Karpas-422 (cell line): Measurements from ENCODE around the gene ORMDL3. TPM values are rescaled to one million over a fixed set of nuclear protein-coding genes. Genes with fewer than 3 reads are reported as not detected.

ENCODE experiments used
- DNase-seq: peaks from one replicate; pipeline ENCODE4 v3.0.0-alpha.2; 2015
- H2AFZ ChIP-seq: fragments of 200-600 bp; sonication (generic); 2 replicates; pipeline ENCODE4 v1.6.1; 2014; ENCODE audit warnings: antibody characterized with exemption, low read length, mixed read lengths
- H3K27ac ChIP-seq: fragments of 200-600 bp; sonication (generic); 2 replicates; pipeline ENCODE4 v1.5.1; 2014; ENCODE audit warnings: mild to moderate bottlenecking, low read length, moderate library complexity
- H3K27me3 ChIP-seq: fragments of 200-600 bp; sonication (generic); 2 replicates; pipeline ENCODE4 v1.6.1; 2014; ENCODE audit warnings: low read length, mixed read lengths
- H3K36me3 ChIP-seq: fragments of 200-600 bp; sonication (generic); 2 replicates; pipeline ENCODE4 v1.6.1; 2014; ENCODE audit warnings: low read length, mixed read lengths; ENCODE audit not compliant: insufficient read depth
- H3K4me1 ChIP-seq: fragments of 200-600 bp; sonication (generic); 2 replicates; pipeline ENCODE4 v1.6.1; 2014; ENCODE audit warnings: mild to moderate bottlenecking, low read length, mixed read lengths
- H3K4me2 ChIP-seq: fragments of 200-600 bp; sonication (generic); 2 replicates; pipeline ENCODE4 v1.6.1; 2014; ENCODE audit warnings: low read length, low read depth, mild to moderate bottlenecking; ENCODE audit not compliant: poor library complexity, severe bottlenecking
- H3K4me3 ChIP-seq: fragments of 200-600 bp; sonication (generic); 2 replicates; pipeline ENCODE4 v1.5.1; 2014; ENCODE audit warnings: mild to moderate bottlenecking, antibody characterized with exemption, low read length, mixed read lengths
- H3K79me2 ChIP-seq: fragments of 200-600 bp; sonication (generic); 2 replicates; pipeline ENCODE4 v1.6.1; 2014; ENCODE audit warnings: mild to moderate bottlenecking, low read length, mixed read lengths
- H3K9ac ChIP-seq: fragments of 200-600 bp; sonication (generic); 2 replicates; pipeline ENCODE4 v1.6.0; 2014; ENCODE audit warnings: low read length
- H3K9me2 ChIP-seq: fragments of 200-600 bp; sonication (generic), shearing (Covaris generic); replicated peaks from 2 replicates; pipeline ENCODE4 v1.6.0; 2014; ENCODE audit warnings: mild to moderate bottlenecking, low read length, moderate library complexity; ENCODE audit not compliant: insufficient read depth
- H3K9me3 ChIP-seq: fragments of 300-700, 200-600 bp; sonication (generic); 2 replicates; pipeline ENCODE4 v1.6.1; 2014; ENCODE audit warnings: low read length, mixed read lengths
- H4K20me1 ChIP-seq: fragments of 200-600 bp; sonication (generic); 2 replicates; pipeline ENCODE4 v1.6.1; 2014; ENCODE audit warnings: mild to moderate bottlenecking, antibody characterized with exemption, low read length, low read depth; ENCODE audit not compliant: insufficient read depth
- total RNA-seq: library from RNA; depleted of rRNA; stranded (reverse); fragments of >200 nt; shearing (Covaris generic); gene quantifications from 2 replicates; pipeline ENCODE4 v1.2.3, GENCODE V29; 2014; ENCODE audit warnings: low replicate concordance

Gene ORMDL3
- total RNA-seq, 1 experiment from 2014 or later: 41.4 TPM

DNA sequence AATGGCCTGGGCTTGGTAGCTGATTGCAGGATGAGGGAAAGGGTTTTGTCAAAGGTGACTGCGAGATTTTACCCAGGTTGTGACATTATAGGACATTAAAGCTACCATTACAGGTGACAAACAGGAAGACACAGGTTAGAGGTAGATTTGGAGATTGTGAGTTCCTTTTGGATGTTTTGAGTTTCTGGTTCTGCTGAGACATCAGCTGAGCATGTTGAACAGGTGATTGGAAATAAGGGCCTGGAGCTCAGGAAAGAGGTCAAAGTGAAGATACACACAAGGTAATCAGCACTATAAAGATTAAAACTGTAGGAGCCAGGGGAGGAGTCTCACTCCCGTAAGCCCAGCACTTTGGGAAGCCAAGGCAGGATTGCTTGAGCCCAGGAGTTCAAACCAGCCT lies 41.4 kb upstream of the ORMDL3 start:
- H3K79me2 ChIP-seq: no peaks in the 10 kb centered on the region
- H3K9ac ChIP-seq: no peak overlapping the region
- H3K9me3 ChIP-seq: no peaks in the 10 kb centered on the region
- no peaks in the 10 kb centered on the region for H3K9me2 ChIP-seq
- H3K27ac ChIP-seq: no peak overlapping the region
- H3K36me3 ChIP-seq: no peaks in the 10 kb centered on the region
- no peak overlapping the region for H3K4me2 ChIP-seq
- H3K4me3 ChIP-seq: no peak overlapping the region
- no peak for DNase-seq
- H4K20me1 ChIP-seq: no peaks in the 10 kb centered on the region
- no peaks in the 10 kb centered on the region for H3K27me3 ChIP-seq
- no peaks in the 10 kb centered on the region for H3K4me1 ChIP-seq
- no peak overlapping the region for H2AFZ ChIP-seq

DNA sequence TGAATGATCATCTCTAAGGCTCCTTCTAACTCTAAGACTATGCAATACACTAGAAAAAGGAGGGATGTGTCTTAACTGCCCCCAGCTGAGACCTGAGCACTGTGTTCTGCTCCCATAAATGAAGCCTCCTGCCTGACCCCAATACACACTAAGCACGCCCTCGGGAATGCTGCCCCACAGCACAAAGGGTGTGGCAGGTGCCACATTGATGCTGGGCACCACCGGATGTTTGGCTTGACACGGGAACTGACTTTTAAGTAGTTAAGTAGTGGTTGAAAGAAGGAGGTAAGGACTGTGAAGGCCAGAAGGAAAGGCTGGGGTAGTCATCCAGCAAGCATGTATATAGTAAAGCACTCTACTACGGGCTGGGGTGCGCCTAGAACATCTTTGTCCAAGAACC lies 39.4 kb upstream of the ORMDL3 start:
- H3K4me1 ChIP-seq: no peaks in the 10 kb centered on the region
- no peak overlapping the region for H3K27ac ChIP-seq
- no peak overlapping the region for H2AFZ ChIP-seq
- H3K4me2 ChIP-seq: no peak overlapping the region
- no peaks in the 10 kb centered on the region for H3K36me3 ChIP-seq
- H3K9me3 ChIP-seq: no peaks in the 10 kb centered on the region
- H3K9me2 ChIP-seq: no peaks in the 10 kb centered on the region
- no peaks in the 10 kb centered on the region for H3K79me2 ChIP-seq
- no peak overlapping the region for H3K9ac ChIP-seq
- DNase-seq: no peak
- no peak overlapping the region for H3K4me3 ChIP-seq
- H3K27me3 ChIP-seq: no peaks in the 10 kb centered on the region
- H4K20me1 ChIP-seq: no peaks in the 10 kb centered on the region

DNA sequence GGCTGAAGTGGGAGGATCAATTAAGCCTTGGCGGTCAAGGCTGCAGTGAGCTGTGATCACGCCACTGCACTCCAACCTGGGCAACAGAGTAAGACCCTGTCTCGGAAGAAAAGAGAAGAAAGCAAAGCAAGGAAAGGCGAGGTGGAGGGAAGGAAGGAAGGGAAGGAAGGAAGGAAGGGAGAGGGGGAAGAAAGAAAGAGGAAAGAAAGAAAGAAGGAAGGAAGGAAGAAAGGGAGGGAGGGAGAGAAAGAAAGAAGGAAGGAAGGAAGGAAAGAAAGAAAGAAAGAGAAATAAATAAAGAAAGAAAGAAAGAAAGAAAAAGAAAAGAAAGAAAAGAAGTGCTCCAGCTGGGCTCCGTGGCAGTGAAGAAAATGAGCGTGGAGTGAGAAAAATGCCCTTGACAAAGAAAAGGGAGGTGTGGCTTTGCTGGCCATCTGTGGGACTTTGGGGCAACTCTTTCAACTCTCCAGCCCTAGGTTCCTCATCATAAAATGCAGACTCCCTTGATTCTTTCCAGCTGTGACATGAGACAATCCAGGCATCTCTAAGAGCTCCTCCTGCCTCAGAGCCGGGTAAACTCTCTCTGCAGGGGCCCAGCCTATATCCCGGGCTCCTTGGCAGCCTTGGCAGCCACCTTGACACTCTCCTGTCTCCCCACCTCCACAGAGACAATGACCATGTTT lies 37.8 kb upstream of the ORMDL3 start:
- Histone ChIP-seq H4K20me1 (no peaks in the 10 kb centered on the region), H3K9me3 (no peaks in the 10 kb centered on the region), H3K9me2 (no peaks in the 10 kb centered on the region), H3K4me2 (no peak overlapping the region), H3K27me3 (no peaks in the 10 kb centered on the region), H3K27ac (no peak overlapping the region), H3K9ac (no peak overlapping the region), H3K4me3 (no peak overlapping the region), H3K79me2 (no peaks in the 10 kb centered on the region), H2AFZ (no peak overlapping the region), H3K4me1 (no peaks in the 10 kb centered on the region), H3K36me3 (no peaks in the 10 kb centered on the region)
- no peak for DNase-seq

DNA sequence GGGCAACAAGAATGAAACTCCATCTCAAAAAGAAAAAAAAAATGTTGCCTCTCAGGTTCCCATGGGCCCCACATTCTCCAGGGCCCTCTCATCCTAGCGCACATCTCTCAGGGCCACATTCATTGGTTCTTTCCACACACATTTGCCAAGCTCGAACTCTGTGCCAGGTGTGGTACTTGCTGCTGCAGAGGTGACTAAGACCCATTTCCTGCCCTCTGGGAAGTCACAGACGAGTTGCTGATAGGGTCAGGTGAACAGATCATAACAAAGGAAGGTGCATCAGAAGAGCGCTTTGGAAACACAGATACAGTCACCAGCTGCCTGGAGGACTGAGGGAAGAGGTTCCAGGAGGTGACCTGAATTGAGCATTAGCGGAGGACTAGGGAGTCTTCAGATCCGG lies 36.4 kb upstream of the ORMDL3 start:
- H3K27me3 ChIP-seq: no peaks in the 10 kb centered on the region
- DNase-seq: no peak
- no peaks in the 10 kb centered on the region for H4K20me1 ChIP-seq
- H2AFZ ChIP-seq: no peak overlapping the region
- H3K27ac ChIP-seq: no peak overlapping the region
- no peak overlapping the region for H3K4me3 ChIP-seq
- no peak overlapping the region for H3K9ac ChIP-seq
- H3K4me2 ChIP-seq: no peak overlapping the region
- H3K9me3 ChIP-seq: no peaks in the 10 kb centered on the region
- peaks cover 6% of the 10 kb centered on the region for H3K4me1 ChIP-seq
- H3K79me2 ChIP-seq: no peaks in the 10 kb centered on the region
- H3K9me2 ChIP-seq: no peaks in the 10 kb centered on the region
- no peaks in the 10 kb centered on the region for H3K36me3 ChIP-seq

DNA sequence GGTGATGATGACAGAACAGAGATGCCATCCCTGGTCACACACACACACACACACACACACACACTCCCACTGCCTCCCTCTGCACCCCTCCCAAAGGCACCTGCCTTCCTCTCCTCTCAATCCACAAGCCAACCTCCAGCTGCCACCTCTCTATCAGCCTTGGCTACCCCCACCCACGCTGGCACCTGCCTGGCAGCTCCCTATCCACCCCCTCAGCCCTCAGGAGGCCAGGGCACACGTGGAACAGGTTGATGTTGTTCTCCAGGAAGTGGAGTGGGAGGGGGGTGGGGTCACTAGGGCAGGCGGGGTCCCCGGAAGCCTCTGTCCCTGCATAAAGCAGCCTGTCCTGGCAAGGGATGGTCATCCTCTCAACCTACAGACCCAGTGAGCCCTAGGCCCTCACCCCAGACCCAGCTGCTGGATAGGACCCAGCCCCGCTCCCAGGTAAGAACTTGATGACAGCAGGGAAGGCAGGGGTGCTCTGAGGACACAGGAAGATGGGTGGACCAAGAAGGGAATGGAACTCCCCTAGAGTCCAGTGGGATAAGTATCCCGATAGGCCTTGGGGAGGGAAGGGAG lies 35.3 kb upstream of the ORMDL3 start, which contains the start of gene GSDMA:
Gene GSDMA (plus strand): TSS at position 363 of the 579 bp plus-strand sequence. CDS start 2,684 bp downstream, outside the sequence.
- Histone ChIP-seq H3K36me3 (no peaks in the 10 kb centered on the region), H2AFZ (no peak within 1 kb of the TSS), H3K9me3 (no peaks in the 10 kb centered on the region), H3K4me1 (peaks cover 6% of the 10 kb centered on the region), H3K27ac (no peak within 1 kb of the TSS), H3K9me2 (no peaks in the 10 kb centered on the region), H3K79me2 (no peaks in the 10 kb centered on the region), H3K9ac (no peak within 1 kb of the TSS), H4K20me1 (no peaks in the 10 kb centered on the region), H3K4me2 (no peak within 1 kb of the TSS), H3K4me3 (no peak within 1 kb of the TSS), H3K27me3 (no peaks in the 10 kb centered on the region)
- no peak for DNase-seq

DNA sequence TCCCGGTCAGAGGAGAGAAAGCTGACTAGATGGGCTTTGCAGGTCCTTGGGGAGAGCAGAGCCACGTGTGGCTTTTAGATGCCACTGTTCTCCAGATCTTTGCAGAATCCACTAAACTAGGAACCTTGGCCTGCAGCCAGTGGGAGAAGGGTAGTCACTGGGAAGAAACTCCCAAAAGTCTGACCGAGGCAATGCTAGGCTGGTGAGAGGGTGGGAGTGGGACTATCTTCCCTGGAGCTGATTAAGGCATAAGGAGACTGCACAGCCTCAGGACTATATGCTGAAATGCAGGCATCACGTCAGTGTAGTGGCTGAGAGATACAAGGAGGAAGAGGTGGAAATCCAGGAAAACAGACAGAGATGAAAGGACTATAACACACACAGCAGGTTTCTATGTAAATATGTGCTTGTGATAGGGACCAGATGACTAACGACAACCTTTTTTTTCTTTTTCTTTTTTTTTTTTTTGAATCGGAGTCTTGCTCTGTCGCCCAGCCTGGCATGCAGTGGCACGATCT lies 33.2 kb upstream of the ORMDL3 start:
- Histone ChIP-seq H3K9me3 (no peaks in the 10 kb centered on the region), H3K27me3 (no peaks in the 10 kb centered on the region), H3K4me3 (no peak overlapping the region), H3K4me2 (no peak overlapping the region), H3K9ac (no peak overlapping the region), H4K20me1 (no peaks in the 10 kb centered on the region), H3K9me2 (no peaks in the 10 kb centered on the region), H3K36me3 (no peaks in the 10 kb centered on the region), H3K79me2 (no peaks in the 10 kb centered on the region), H3K27ac (no peak overlapping the region), H3K4me1 (peaks cover 6% of the 10 kb centered on the region), H2AFZ (no peak overlapping the region)
- no peak for DNase-seq

DNA sequence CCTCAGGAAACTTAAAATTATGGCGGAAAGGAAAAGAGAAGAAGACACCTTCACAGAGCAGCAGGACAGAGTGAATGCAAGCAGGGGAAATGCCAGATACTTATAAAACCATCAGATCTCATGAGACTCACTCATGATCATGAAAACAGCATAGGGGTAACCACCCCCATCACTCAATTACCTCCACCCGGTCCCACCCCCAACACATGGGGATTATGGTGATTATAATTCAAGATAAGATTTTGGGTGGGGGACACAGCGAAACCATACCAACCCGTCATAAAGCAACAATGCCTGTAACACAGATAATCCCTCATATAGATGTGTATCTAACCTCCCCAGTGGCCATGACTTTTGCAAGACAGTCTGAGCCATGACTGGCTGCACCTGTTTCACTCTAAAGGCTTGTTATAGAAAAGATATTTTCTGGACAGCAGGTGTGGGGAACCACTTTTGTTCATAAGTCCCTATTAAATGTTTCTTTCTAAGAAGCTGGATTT lies 28.4 kb upstream of the ORMDL3 start:
- Histone ChIP-seq H3K4me3 (no peak overlapping the region), H2AFZ (no peak overlapping the region), H3K79me2 (no peaks in the 10 kb centered on the region), H3K36me3 (no peaks in the 10 kb centered on the region), H3K27me3 (no peaks in the 10 kb centered on the region), H3K9me2 (no peaks in the 10 kb centered on the region), H3K4me1 (peaks cover 19% of the 10 kb centered on the region), H3K9me3 (no peaks in the 10 kb centered on the region), H3K27ac (no peak overlapping the region), H4K20me1 (no peaks in the 10 kb centered on the region), H3K4me2 (no peak overlapping the region), H3K9ac (no peak overlapping the region)
- no peak for DNase-seq

DNA sequence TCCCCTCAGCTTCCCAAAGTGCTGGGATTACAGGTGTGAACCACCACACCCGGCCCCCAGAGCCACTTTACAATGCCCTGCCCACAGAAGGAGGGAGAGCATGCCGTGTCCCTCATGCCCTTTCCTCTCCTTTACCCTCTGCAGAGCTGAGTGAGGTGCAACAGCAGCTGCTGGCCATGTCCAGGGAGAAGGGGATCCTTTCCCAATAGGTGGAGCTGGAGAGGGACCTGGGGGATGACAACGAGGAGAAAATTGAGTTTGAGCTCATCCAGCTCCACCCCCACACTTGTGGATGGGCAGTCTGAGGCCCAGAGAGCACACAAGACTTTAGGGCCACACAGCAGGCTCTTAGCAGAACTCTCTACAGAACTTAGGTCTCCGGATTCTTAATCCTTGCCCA lies 27.5 kb upstream of the ORMDL3 start:
- Histone ChIP-seq H3K4me3 (no peak overlapping the region), H2AFZ (no peak overlapping the region), H3K4me1 (peaks cover 19% of the 10 kb centered on the region), H3K27me3 (no peaks in the 10 kb centered on the region), H3K27ac (no peak overlapping the region), H3K4me2 (no peak overlapping the region), H3K36me3 (no peaks in the 10 kb centered on the region), H3K79me2 (no peaks in the 10 kb centered on the region), H3K9ac (no peak overlapping the region), H3K9me3 (no peaks in the 10 kb centered on the region), H4K20me1 (no peaks in the 10 kb centered on the region), H3K9me2 (no peaks in the 10 kb centered on the region)
- DNase-seq: no peak
